ENCODE data around the gene BAX. TPM values are rescaled to one million over a fixed set of nuclear protein-coding genes. Genes with fewer than 3 reads are reported as not detected.

Gene BAX
- total RNA-seq = 111 and 161 TPM in 2 replicates

GRCh38 chr19:48954595-48955307 is at the start of gene BAX:
BAX (plus strand) TSS chr19:48954875; CDS start chr19:48954929, 54 bp downstream.

DNA sequence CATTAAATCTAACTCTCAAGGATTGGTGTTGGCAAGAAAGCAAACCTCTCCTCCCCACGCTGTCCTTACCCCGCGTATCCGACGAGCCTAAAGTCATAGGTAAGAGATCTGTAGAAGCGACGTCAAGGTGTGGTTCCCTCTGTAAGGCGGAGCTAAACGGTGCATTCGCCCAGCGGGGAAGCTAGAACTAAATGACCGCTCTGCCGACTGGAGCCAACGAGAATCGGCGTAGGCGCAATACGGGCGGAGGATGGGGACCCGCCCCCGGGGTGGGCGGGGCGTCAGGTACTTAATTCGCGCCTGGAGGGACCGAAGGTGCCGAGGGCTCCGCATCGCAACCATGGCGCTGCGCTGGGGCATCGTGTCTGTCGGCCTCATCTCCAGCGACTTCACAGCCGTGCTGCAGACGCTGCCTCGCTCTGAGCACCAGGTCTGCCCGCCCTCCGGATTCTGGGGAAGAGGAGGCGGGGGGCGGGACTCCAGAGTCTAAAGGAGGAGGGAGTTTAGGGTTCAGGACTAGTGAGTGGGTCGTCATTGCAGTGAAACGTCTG is 21.2 kb upstream of the BAX start, which contains the start of gene DHDH:
TSS of gene DHDH (plus strand) at position 318 of the 551 bp plus-strand sequence. CDS start at position 341, 23 bp downstream.

DNA sequence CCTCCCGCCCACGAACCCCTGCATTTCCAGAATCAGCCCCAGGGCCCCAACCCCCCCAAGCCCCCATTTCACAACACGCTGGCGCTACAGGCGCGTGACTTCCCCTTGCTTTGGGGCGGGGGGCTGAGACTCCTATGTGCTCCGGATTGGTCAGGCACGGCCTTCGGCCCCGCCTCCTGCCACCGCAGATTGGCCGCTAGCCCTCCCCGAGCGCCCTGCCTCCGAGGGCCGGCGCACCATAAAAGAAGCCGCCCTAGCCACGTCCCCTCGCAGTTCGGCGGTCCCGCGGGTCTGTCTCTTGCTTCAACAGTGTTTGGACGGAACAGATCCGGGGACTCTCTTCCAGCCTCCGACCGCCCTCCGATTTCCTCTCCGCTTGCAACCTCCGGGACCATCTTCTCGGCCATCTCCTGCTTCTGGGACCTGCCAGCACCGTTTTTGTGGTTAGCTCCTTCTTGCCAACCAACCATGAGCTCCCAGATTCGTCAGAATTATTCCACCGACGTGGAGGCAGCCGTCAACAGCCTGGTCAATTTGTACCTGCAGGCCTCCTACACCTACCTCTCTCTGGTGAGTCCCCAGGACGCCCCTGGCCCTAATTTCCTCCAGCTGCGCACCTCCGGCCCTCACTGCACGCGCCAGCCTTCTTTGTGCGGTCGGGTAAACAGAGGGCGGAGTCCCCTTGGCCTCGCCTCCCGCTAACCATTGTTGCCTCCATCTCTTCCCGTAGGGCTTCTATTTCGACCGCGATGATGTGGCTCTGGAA is 10.5 kb downstream of the BAX start, which contains the start of gene FTL:
TSS of gene FTL (plus strand) at position 270 of the 766 bp plus-strand sequence. CDS start at position 469, 199 bp downstream.

GRCh38 chr19:48993175-48994034 is 38.7 kb downstream of the BAX start, which contains the start of the genes GYS1 and RUVBL2:
GYS1 (minus strand) TSS chr19:48993309; CDS start chr19:48993112, 197 bp downstream.
RUVBL2 (plus strand) TSS chr19:48993887; CDS start chr19:48993912, 25 bp downstream.

Other genes with a start within 250 kb of the BAX start
- gene MAMSTR, start 235.2 kb upstream of the BAX start, total RNA-seq = 0.56 and 1.6 TPM in 2 replicates
- 3.4 and 8.3 TPM in 2 replicates for gene RASIP1, start 214.3 kb upstream of the BAX start, total RNA-seq
- 0.56 TPM in 1 of 2 replicates, not detected in the other for gene IZUMO1, start 208.0 kb upstream of the BAX start, total RNA-seq
- 0.39 TPM in 1 of 2 replicates, not detected in the other for gene FUT1, start 202.2 kb upstream of the BAX start, total RNA-seq
- gene FGF21, start 199.4 kb upstream of the BAX start, total RNA-seq = not detected in 2 replicates
- gene BCAT2, start 143.8 kb upstream of the BAX start, total RNA-seq = 54.6 and 56.7 TPM in 2 replicates
- 4.0 and 4.6 TPM in 2 replicates for gene HSD17B14, start 118.4 kb upstream of the BAX start, total RNA-seq
- 18.4 and 23.8 TPM in 2 replicates for gene PLEKHA4, start 86.3 kb upstream of the BAX start, total RNA-seq
- gene PPP1R15A, start 82.5 kb upstream of the BAX start, total RNA-seq = 34.5 and 39.9 TPM in 2 replicates
- gene TULP2, start 56.1 kb upstream of the BAX start, total RNA-seq = not detected in 2 replicates
- gene NUCB1, start 54.6 kb upstream of the BAX start, total RNA-seq = 337 and 467 TPM in 2 replicates
- 0.16 TPM in 1 of 2 replicates, not detected in the other for gene DHDH, start 21.2 kb upstream of the BAX start, total RNA-seq
- 4,137 and 8,306 TPM in 2 replicates for gene FTL, start 10.4 kb downstream of the BAX start, total RNA-seq
- gene GYS1, start 38.4 kb downstream of the BAX start, total RNA-seq = 47.3 and 78.4 TPM in 2 replicates
- gene RUVBL2, start 39.0 kb downstream of the BAX start, total RNA-seq = 111 and 241 TPM in 2 replicates
- 0.52 and 1.2 TPM in 2 replicates for gene LHB, start 62.2 kb downstream of the BAX start, total RNA-seq
- gene CGB3, start 69.5 kb downstream of the BAX start, total RNA-seq = 1.3 TPM in 1 of 2 replicates, not detected in the other
- not detected in 2 replicates for gene CGB2, start 77.0 kb downstream of the BAX start, total RNA-seq
- gene CGB1, start 82.0 kb downstream of the BAX start, total RNA-seq = not detected in 2 replicates
- gene CGB5, start 89.0 kb downstream of the BAX start, total RNA-seq = 12.3 TPM in 1 of 2 replicates, not detected in the other
- 0.91 TPM in 1 of 2 replicates, not detected in the other for gene CGB8, start 94.2 kb downstream of the BAX start, total RNA-seq
- 0.40 and 2.7 TPM in 2 replicates for gene CGB7, start 102.9 kb downstream of the BAX start, total RNA-seq
- not detected in 2 replicates for gene NTF4, start 109.9 kb downstream of the BAX start, total RNA-seq
- not detected in 2 replicates for gene KCNA7, start 117.8 kb downstream of the BAX start, total RNA-seq
- gene SNRNP70, start 130.6 kb downstream of the BAX start, total RNA-seq = 119 and 145 TPM in 2 replicates
- 3.1 and 7.0 TPM in 2 replicates for gene LIN7B, start 159.5 kb downstream of the BAX start, total RNA-seq
- 0.32 and 4.8 TPM in 2 replicates for gene C19orf73, start 164.3 kb downstream of the BAX start, total RNA-seq
- 2.1 and 8.9 TPM in 2 replicates for gene PPFIA3, start 164.7 kb downstream of the BAX start, total RNA-seq
- 0.32 TPM in 1 of 2 replicates, not detected in the other for gene HRC, start 200.5 kb downstream of the BAX start, total RNA-seq
- gene TRPM4, start 202.9 kb downstream of the BAX start, total RNA-seq = 12.0 and 12.8 TPM in 2 replicates